Fibroblast of lung (primary cell): Measurements from ENCODE around the gene ABCC6. TPM values are rescaled to one million over a fixed set of nuclear protein-coding genes. Genes with fewer than 3 reads are reported as not detected.

Source experiments
- DNase-seq, 2 donors: peaks; one replicate each; pipeline versions ENCODE4 v3.0.0 to v3.0.0-alpha.2; 2010; ENCODE audit warnings: low read depth in 2 of 2
- H2AFZ ChIP-seq: 2 replicates; pipeline ENCODE4 v1.5.1; 2012; ENCODE audit warnings: low read length, control low read depth, inconsistent platforms
- H3K27ac ChIP-seq: 2 replicates; pipeline ENCODE4 v1.5.1; 2011; ENCODE audit warnings: low read length, control low read depth; ENCODE audit not compliant: insufficient read depth
- H3K27me3 ChIP-seq: 2 replicates; pipeline ENCODE4 v1.5.1; 2011; ENCODE audit warnings: mild to moderate bottlenecking, low read length; ENCODE audit not compliant: control insufficient read depth, insufficient read depth
- H3K36me3 ChIP-seq: 2 replicates; pipeline ENCODE4 v1.5.1; 2011; ENCODE audit warnings: low read length; ENCODE audit not compliant: control insufficient read depth, insufficient read depth
- H3K4me1 ChIP-seq: 2 replicates; pipeline ENCODE4 v1.5.1; 2011; ENCODE audit warnings: low read length; ENCODE audit not compliant: control insufficient read depth, insufficient read depth; ENCODE audit errors: extremely low read depth
- H3K4me2 ChIP-seq: 2 replicates; pipeline ENCODE4 v1.5.1; 2011; ENCODE audit warnings: low read length, control low read depth; ENCODE audit not compliant: insufficient read depth; ENCODE audit errors: extremely low read depth
- H3K4me3 ChIP-seq, 4 experiments: fragments of 200-600 bp in 1 of 4; sonication (generic) in 1 of 4; replicated peaks in 1 of 4; 2 replicates each; pipeline ENCODE4 v1.5.1; 2011 to 2016; ENCODE audit warnings: low read length in 4 of 4, low read depth in 3 of 4, mild to moderate bottlenecking in 3 of 4, control low read depth in 2 of 4, inconsistent platforms in 1 of 4, mixed read lengths in 1 of 4; ENCODE audit not compliant: insufficient read depth in 1 of 4; ENCODE audit errors: control extremely low read depth in 1 of 4
- H3K79me2 ChIP-seq: 2 replicates; pipeline ENCODE4 v1.5.1; 2012; ENCODE audit warnings: mild to moderate bottlenecking, low read length, inconsistent platforms; ENCODE audit not compliant: control insufficient read depth, insufficient read depth
- H3K9ac ChIP-seq: 2 replicates; pipeline ENCODE4 v1.5.1; 2011; ENCODE audit warnings: mild to moderate bottlenecking, low read length, control low read depth; ENCODE audit not compliant: insufficient read depth
- H3K9me3 ChIP-seq: 2 replicates; pipeline ENCODE4 v1.5.1; 2012; ENCODE audit warnings: low read depth, low read length; ENCODE audit not compliant: control insufficient read depth, insufficient read depth
- H4K20me1 ChIP-seq: 2 replicates; pipeline ENCODE4 v1.5.1; 2011; ENCODE audit warnings: low read length; ENCODE audit not compliant: control insufficient read depth, insufficient read depth; ENCODE audit errors: extremely low read depth
- EZH2 ChIP-seq: IDR thresholded peaks from 2 replicates; pipeline ENCODE4 v1.5.1; 2012; ENCODE audit warnings: low read length, control low read depth, mild to moderate bottlenecking; ENCODE audit errors: missing control alignments
- polyA plus RNA-seq, 2 donors: library from polyadenylated mRNA; depleted of rRNA in 1 of 2; stranded (reverse) in 1 of 2; unstranded in 1 of 2; fragments of >200 nt; gene quantifications; 2 replicates each; pipeline ENCODE4 v1.2.1, GENCODE V29; 2011 to 2012; ENCODE audit warnings: missing spikeins in 1 of 2
- total RNA-seq: library from RNA; depleted of rRNA; stranded (reverse); fragments of >200 nt; gene quantifications from 2 replicates; pipeline ENCODE4 v1.2.1, GENCODE V29; 2014
- TF ChIP-seq, protein P1 (sequence below), 2 donors: IDR thresholded peaks in 1 of 2; conservative IDR thresholded peaks in 1 of 2; 1 replicate in 1 of 2; 2 replicates in 1 of 2; pipeline ENCODE4 v1.5.1; 2011 to 2012; ENCODE audit warnings: low read length in 2 of 2, control low read depth in 1 of 2, inconsistent platforms in 1 of 2, low read depth in 1 of 2, mild to moderate bottlenecking in 1 of 2

ABCC6 gene
- total and polyA plus RNA-seq, 2 donors (not counting 1 experiment from before 2014, with no cell fraction given) = 0.87 to 6.3 TPM

DNA sequence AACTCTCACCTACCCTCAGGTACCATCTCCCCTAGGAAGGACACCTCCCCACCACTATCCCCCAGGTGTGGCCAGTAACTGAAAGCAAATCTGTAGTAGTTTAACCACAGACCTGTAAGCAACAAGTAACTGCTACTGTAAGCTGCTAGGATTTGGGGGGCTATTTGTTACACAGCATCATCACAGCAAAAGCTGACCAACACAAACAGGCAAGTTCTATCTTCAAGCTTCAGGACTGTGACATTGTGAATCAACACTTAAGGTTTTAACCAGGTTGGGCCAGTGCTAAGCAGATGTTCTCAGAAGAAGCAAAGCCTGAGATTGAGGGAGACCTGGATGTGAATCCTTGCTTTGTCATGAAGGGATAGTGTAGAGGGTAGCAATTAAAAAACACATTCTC lies 47.0 kb downstream of the ABCC6 start:
- Histone ChIP-seq H3K27ac (no peak overlapping the region), H3K9me3 (no peaks in the 10 kb centered on the region), H3K36me3 (no peaks in the 10 kb centered on the region), H3K79me2 (no peaks in the 10 kb centered on the region), H3K4me3 (no peak overlapping the region), H3K9ac (no peak overlapping the region), H2AFZ (no peak overlapping the region), H3K4me1 (no peaks in the 10 kb centered on the region), H3K4me2 (no peak overlapping the region), H3K27me3 (peaks cover 5% of the 10 kb centered on the region), H4K20me1 (no peaks in the 10 kb centered on the region)
- no peak for DNase-seq
- TF ChIP-seq, protein P1, sequence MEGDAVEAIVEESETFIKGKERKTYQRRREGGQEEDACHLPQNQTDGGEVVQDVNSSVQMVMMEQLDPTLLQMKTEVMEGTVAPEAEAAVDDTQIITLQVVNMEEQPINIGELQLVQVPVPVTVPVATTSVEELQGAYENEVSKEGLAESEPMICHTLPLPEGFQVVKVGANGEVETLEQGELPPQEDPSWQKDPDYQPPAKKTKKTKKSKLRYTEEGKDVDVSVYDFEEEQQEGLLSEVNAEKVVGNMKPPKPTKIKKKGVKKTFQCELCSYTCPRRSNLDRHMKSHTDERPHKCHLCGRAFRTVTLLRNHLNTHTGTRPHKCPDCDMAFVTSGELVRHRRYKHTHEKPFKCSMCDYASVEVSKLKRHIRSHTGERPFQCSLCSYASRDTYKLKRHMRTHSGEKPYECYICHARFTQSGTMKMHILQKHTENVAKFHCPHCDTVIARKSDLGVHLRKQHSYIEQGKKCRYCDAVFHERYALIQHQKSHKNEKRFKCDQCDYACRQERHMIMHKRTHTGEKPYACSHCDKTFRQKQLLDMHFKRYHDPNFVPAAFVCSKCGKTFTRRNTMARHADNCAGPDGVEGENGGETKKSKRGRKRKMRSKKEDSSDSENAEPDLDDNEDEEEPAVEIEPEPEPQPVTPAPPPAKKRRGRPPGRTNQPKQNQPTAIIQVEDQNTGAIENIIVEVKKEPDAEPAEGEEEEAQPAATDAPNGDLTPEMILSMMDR (conservative IDR thresholded peaks at IDR 0.05 in 1 of 2, IDR thresholded peaks at IDR 0.05 in 1 of 2; ENCODE audit: low read depth in 1 of 2, low read length in 2 of 2) = no peak
- TF ChIP-seq EZH2 = no peak

DNA sequence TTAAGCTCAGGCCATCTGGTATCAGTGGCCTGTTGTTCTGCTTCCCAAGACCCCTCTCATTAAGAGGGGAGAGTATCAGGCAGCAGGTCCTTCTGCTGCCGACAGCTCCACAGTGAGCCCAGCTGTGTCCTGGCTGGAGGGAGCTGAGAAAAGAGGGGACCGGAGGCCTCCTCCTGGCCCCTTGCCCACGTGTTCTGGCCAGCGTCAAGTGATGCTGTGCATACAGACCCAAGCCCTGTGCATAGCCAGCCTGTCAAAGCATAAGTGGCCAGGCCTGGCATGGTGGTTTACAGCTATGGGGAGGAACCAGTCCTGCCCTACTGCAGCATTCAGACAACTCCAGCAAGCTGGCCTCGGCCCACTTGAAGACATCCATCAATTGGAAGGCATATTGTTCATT lies 48.0 kb downstream of the ABCC6 start:
- DNase-seq = no peak
- TF ChIP-seq, protein P1 (conservative IDR thresholded peaks at IDR 0.05 in 1 of 2, IDR thresholded peaks at IDR 0.05 in 1 of 2; ENCODE audit: low read depth in 1 of 2, low read length in 2 of 2) = no peak
- no peak for TF ChIP-seq EZH2

DNA sequence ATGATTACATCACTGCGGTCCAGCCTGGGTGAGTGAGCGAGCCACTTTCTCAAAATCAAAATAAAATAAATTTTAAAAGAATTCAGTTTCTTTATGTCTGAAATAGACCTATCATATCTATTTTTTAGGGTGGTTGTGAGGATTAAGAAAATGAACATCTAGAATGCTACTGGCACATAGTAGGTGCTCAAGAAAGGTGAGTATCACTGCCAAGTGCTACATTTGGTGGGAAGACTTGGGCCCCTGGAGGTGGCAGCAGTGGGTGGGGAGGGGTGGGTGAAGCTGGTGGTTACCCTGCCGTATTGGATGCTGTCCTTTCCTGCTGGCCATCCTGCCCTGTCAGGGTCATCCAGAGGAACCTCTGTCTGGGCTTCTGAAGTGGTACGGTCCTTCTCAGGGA lies 50.3 kb downstream of the ABCC6 start:
- no peaks in the 10 kb centered on the region for H3K36me3 ChIP-seq
- H2AFZ ChIP-seq = no peak overlapping the region
- DNase-seq = no peak
- no peak overlapping the region for H3K27ac ChIP-seq
- no peaks in the 10 kb centered on the region for H3K79me2 ChIP-seq
- H3K9me3 ChIP-seq = no peaks in the 10 kb centered on the region
- no peak for TF ChIP-seq EZH2
- TF ChIP-seq, protein P1 (conservative IDR thresholded peaks at IDR 0.05 in 1 of 2, IDR thresholded peaks at IDR 0.05 in 1 of 2; ENCODE audit: low read depth in 1 of 2, low read length in 2 of 2) = no peak
- no peak overlapping the region for H3K4me3 ChIP-seq
- no peaks in the 10 kb centered on the region for H4K20me1 ChIP-seq
- peaks cover 5% of the 10 kb centered on the region for H3K27me3 ChIP-seq
- H3K9ac ChIP-seq = no peak overlapping the region
- no peak overlapping the region for H3K4me2 ChIP-seq
- no peaks in the 10 kb centered on the region for H3K4me1 ChIP-seq

More for the DNA sequence above, 48.0 kb downstream of the ABCC6 start:
- H3K27ac ChIP-seq = no peak overlapping the region
- no peak overlapping the region for H2AFZ ChIP-seq
- no peaks in the 10 kb centered on the region for H3K79me2 ChIP-seq
- no peaks in the 10 kb centered on the region for H4K20me1 ChIP-seq
- H3K4me3 ChIP-seq = no peak overlapping the region
- H3K4me1 ChIP-seq = no peaks in the 10 kb centered on the region
- no peak overlapping the region for H3K9ac ChIP-seq
- H3K4me2 ChIP-seq = no peak overlapping the region
- peaks cover 5% of the 10 kb centered on the region for H3K27me3 ChIP-seq
- H3K36me3 ChIP-seq = no peaks in the 10 kb centered on the region
- no peaks in the 10 kb centered on the region for H3K9me3 ChIP-seq
